Activated T-cell treated with anti-CD3 and anti-CD28 coated beads, Interleukin-2, amount 50 U/mL, for 4 hours (primary cell): ENCODE data around the gene SLC41A3. TPM values are rescaled to one million over a fixed set of nuclear protein-coding genes. Genes with fewer than 3 reads are reported as not detected.
"Not testable (repeated sequence)": the region's sequence is repeated elsewhere in the genome, so short reads cannot be mapped to it uniquely, and the experiment has no call there.

Source experiments
- ATAC-seq, 2 donors: fragments of 200-7000 bp; cut with Tn5 transposase; one replicate each; pipeline ENCODE4 v1.10.0; 2021
- DNase-seq: peaks from one replicate; pipeline ENCODE4 v3.0.0-alpha.2; 2020
- H3K27me3 Mint-ChIP-seq: one replicate; pipeline ENCODE4 v1.8.0; 2021; ENCODE audit warnings: low read depth, mixed read lengths
- H3K36me3 Mint-ChIP-seq: one replicate; pipeline ENCODE4 v1.8.0; 2022; ENCODE audit warnings: mixed read lengths; ENCODE audit not compliant: insufficient read depth
- H3K4me1 Mint-ChIP-seq: one replicate; pipeline ENCODE4 v1.8.0; 2021; ENCODE audit warnings: low read depth, mixed read lengths
- H3K4me3 Mint-ChIP-seq: one replicate; pipeline ENCODE4 v1.8.0; 2021; ENCODE audit warnings: mild to moderate bottlenecking, moderate library complexity, mixed read lengths
- H3K9me3 Mint-ChIP-seq: one replicate; pipeline ENCODE4 v1.8.0; 2021; ENCODE audit warnings: mixed read lengths
- total RNA-seq, 3 donors: library from RNA; stranded (reverse); gene quantifications; one replicate each; pipeline ENCODE4 v1.2.1, GENCODE V29; 2021

Gene SLC41A3
- total RNA-seq, 3 donors from 2014 or later = 23.6 to 28.1 (median 25.4) TPM

DNA sequence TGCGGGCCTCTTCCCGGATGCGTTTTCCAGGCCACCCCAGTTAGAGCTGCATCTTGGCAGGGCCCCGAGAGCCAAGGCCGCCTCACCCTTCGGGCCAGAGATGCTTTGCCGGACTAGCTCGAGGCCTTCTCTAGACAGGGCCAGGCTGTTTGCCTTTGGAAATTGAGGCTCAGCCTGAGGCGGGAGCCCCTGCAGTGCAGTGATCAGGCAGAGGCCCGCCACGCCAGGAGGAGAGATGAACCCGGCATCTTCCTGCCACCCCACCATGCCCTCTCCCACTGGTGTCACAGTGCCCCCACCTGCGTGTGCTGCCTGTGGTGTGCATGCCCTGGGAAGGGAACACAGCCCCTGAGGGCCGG is 123.9 kb downstream of the SLC41A3 start:
- Mint-ChIP-seq H3K27me3 (peaks cover 24% of the 10 kb centered on the region), H3K4me3 (no peak overlapping the region), H3K9me3 (no peaks in the 10 kb centered on the region), H3K4me1 (no peaks in the 10 kb centered on the region), H3K36me3 (no peaks in the 10 kb centered on the region)
- DNase-seq (no peak), ATAC-seq (no peak)

DNA sequence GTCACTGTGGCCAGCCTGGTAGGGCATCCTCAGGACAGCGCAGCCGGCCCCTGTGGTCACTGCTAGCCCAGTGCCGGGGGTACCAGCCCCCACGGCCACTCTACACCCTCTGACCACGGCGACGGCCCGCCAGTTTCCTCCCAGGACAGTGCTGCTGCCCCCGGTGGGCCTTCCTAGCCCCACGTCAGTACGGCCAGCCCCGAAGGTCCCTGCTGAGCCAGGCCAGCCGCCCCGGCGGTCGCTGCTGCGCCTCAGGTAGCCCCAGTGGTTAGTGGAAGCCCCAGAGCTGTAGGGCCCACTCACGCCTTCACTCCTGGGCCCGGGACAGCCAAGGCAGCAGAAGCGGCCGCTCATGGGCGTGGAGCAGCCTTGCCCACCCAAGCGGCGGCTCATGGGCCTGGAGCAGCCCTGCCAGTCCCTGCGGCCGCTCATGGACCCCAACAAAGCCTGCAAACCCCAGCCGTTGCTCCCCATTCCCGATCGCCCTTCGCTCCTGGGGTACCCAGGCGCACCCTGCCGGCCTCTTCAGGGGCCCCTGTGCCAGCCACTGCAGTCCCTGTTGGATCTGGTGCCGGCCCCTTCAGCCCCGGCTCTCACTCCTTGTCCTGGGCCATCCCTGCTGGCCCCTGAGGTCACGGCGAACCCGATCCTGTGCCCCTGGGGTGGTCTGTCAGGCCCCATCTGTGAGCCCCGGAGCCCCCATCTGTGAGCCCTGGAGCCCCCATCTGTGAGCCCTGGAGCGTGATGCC is 124.4 kb downstream of the SLC41A3 start:
- Mint-ChIP-seq H3K27me3 (peaks cover 24% of the 10 kb centered on the region), H3K4me1 (no peaks in the 10 kb centered on the region), H3K9me3 (no peaks in the 10 kb centered on the region), H3K4me3 (no peak overlapping the region), H3K36me3 (no peaks in the 10 kb centered on the region)
- DNase-seq (no peak), ATAC-seq (no peak)

DNA sequence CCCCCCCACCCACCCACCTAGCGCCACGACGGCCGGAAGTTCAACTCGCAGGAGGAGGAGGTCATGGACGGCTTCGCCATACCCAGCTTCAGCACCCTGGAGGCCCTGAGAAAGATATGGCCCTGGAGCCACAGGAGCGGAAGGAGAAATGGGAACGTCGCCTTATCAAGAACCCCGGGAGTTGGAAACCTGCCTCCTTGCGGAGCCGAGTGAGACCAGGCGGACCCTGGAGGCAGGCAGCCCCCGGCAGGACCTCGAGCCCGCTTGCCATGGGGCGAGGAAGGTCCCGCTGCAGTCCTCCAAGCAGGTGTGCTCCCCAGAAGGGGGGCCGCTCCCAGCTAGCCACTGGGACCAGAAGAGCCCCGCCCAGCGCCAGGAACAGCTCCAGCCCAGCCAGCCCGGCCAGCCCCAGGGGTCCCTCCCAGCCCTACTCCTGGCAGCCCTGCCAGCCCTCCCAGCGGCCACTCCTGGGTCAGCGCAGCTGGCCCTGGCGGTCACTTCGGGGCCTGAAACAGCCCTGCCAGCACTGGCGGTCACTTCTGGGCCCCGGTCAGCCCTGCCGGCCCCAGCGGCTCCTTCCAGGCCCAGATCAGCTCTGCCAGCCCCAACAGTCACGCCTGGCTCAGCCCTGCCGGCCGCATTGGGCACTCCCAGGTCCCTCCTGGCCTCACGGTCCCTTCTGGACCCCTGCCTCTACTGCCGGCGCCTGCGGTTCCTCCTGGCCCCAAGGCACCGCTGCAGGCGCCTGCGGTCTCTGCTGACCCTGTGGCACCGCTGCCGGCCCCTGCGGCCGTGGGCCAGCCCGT is 125.2 kb downstream of the SLC41A3 start:
- no peak overlapping the region for H3K4me3 Mint-ChIP-seq
- no peaks in the 10 kb centered on the region for H3K9me3 Mint-ChIP-seq
- DNase-seq (no peak), ATAC-seq (peak in 1 of 2 donors; percentile 23)
- no peaks in the 10 kb centered on the region for H3K4me1 Mint-ChIP-seq
- H3K36me3 Mint-ChIP-seq = no peaks in the 10 kb centered on the region
- peaks cover 22% of the 10 kb centered on the region for H3K27me3 Mint-ChIP-seq

DNA sequence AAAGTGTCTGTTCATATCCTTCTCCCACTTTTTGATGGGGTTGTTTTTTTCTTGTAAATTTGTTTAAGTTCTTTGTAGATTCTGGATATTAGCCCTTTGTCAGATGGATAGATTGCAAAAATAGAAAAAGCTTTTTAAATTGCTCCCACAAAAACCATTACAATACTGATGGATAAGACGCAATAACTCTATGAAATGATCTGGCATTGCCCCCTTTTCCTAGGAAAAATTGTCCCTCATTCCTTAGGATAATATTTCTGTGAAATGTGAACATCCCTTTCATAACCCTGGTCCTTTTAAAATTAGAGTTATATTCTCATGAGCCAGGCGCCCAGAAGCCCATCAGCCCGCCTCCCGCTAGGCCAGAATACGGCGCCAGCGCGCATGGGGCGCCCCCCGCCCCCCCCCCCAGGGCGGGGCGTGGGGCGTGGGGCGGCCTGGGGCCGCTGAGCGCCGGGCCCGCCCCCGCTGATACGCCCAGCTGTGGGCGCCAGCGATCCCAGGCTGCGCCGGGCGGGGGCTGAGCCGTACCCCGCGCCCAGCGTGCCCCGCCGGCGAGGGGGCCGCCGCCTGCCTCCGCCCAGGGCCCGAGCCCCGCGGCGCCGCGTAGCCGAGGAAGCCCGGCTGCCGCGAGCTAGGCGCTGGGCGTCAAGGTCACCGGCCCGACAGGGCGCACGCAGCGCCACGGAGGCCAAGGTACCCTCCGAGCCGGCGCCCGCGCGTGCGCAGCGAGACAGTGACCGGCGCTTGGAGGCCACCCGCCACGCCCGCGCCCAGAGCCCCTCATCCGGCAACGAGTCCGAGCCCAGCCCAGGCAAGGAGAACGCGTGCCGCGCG is 126.0 kb downstream of the SLC41A3 start:
- Mint-ChIP-seq H3K4me3 (no peak overlapping the region), H3K27me3 (peaks cover 22% of the 10 kb centered on the region), H3K36me3 (no peaks in the 10 kb centered on the region), H3K9me3 (no peaks in the 10 kb centered on the region), H3K4me1 (no peaks in the 10 kb centered on the region)
- ATAC-seq (peak; percentile 41 to 63), DNase-seq (no peak)

DNA sequence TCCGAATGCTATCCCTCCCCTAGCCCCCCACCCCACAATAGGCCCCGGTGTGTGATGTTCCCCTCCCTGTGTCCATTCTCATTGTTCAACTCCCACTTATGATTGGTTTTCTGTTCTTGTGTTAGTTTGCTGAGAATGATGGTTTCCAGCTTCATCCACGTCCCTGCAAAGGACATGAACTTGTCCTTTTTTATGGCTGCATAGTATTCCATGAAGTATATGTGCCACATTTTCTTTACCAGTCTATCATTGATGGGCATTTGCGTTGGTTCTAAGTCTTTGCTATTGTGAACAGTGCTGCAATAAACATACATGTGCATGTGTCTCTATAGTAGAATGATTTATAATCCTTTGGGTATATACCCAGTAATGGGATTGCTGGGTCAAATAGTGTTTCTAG is 126.9 kb downstream of the SLC41A3 start:
- H3K4me1 Mint-ChIP-seq, H3K36me3 Mint-ChIP-seq, DNase-seq, H3K4me3 Mint-ChIP-seq, ATAC-seq, H3K9me3 Mint-ChIP-seq: not testable (repeated sequence)
- H3K27me3 Mint-ChIP-seq = peaks cover 23% of the 10 kb centered on the region

Other genes starting within 250 kb of the SLC41A3 start
- not detected for gene ROPN1B, start 114.9 kb downstream of the SLC41A3 start, total RNA-seq
- under 1 TPM in 2 of 3 donors, not detected in 1; 0.10 to 0.29 TPM for gene ALDH1L1, start 96.5 kb upstream of the SLC41A3 start, total RNA-seq